Subcutaneous abdominal adipose tissue (tissue), 5 donors: ENCODE data around the gene MYO9A.

Experiments
- H3K27ac ChIP-seq: one replicate; pipeline ENCODE4 v1.7.0; 2013; ENCODE audit warnings: low read depth, mild to moderate bottlenecking, inconsistent platforms, low read length, moderate library complexity
- H3K27me3 ChIP-seq, 5 donors: one replicate each; pipeline ENCODE4 v1.7.0; 2013; ENCODE audit warnings: low read length in 5 of 5, inconsistent platforms in 1 of 5; ENCODE audit not compliant: control insufficient read depth in 5 of 5, insufficient read depth in 4 of 5
- H3K36me3 ChIP-seq, 5 donors: one replicate each; pipeline ENCODE4 v1.7.0; 2013; ENCODE audit warnings: low read length in 5 of 5; ENCODE audit not compliant: control insufficient read depth in 5 of 5, insufficient read depth in 5 of 5
- H3K4me1 ChIP-seq, 5 donors: one replicate each; pipeline ENCODE4 v1.7.0; 2013; ENCODE audit warnings: low read length in 5 of 5, mild to moderate bottlenecking in 3 of 5, moderate library complexity in 1 of 5; ENCODE audit not compliant: control insufficient read depth in 5 of 5, insufficient read depth in 5 of 5
- H3K4me3 ChIP-seq, 5 donors: one replicate each; pipeline ENCODE4 v1.7.0; 2013; ENCODE audit warnings: low read length in 5 of 5, low read depth in 1 of 5
- H3K9ac ChIP-seq, 5 donors: one replicate each; pipeline ENCODE4 v1.7.0; 2013; ENCODE audit warnings: low read length in 5 of 5, mild to moderate bottlenecking in 4 of 5, moderate library complexity in 3 of 5
- H3K9me3 ChIP-seq, 5 donors: one replicate each; pipeline ENCODE4 v1.7.0; 2013; ENCODE audit warnings: low read length in 5 of 5; ENCODE audit not compliant: control insufficient read depth in 5 of 5
- donor health status: healthy.
- donor health status: healthy.
- donor health status: healthy.
- donor health status: healthy.
- donor health status: healthy.

MYO9A gene

GRCh38 chr15:71997691-71998090 is 120.3 kb downstream of the MYO9A start:
- H3K27ac ChIP-seq = no peak overlapping the region
- no peaks in the 10 kb centered on the region for H3K27me3 ChIP-seq
- no peak overlapping the region for H3K4me3 ChIP-seq
- no peaks in the 10 kb centered on the region for H3K9me3 ChIP-seq
- H3K4me1 ChIP-seq = no peaks in the 10 kb centered on the region
- H3K9ac ChIP-seq = no peak overlapping the region
- H3K36me3 ChIP-seq = peaks cover 5 to 19% (median 9%) of the 10 kb centered on the region in 5 donors

DNA sequence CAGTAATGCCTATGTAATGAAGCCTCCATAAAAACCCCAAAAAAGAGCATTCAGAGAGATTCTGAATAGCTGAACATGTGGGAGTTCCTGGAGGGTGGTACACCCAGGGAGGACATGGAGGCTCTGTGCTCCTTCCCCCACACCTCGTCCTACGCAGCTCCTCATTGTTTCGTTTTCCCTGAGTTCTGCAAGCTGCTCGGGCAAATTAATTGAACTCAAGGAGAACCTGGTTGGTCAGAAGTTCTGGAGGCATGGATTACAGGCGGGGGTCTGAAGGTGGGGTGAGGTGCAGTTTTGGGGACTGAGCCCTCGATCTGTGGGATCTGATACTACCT is 142.2 kb downstream of the MYO9A start:
- no peaks in the 10 kb centered on the region for H3K4me1 ChIP-seq
- no peaks in the 10 kb centered on the region for H3K27me3 ChIP-seq
- H3K9me3 ChIP-seq = no peaks in the 10 kb centered on the region
- no peak overlapping the region for H3K4me3 ChIP-seq
- peaks cover 9 to 28% (median 18%) of the 10 kb centered on the region in 5 donors for H3K36me3 ChIP-seq
- H3K9ac ChIP-seq = no peak overlapping the region
- H3K27ac ChIP-seq = no peak overlapping the region

DNA sequence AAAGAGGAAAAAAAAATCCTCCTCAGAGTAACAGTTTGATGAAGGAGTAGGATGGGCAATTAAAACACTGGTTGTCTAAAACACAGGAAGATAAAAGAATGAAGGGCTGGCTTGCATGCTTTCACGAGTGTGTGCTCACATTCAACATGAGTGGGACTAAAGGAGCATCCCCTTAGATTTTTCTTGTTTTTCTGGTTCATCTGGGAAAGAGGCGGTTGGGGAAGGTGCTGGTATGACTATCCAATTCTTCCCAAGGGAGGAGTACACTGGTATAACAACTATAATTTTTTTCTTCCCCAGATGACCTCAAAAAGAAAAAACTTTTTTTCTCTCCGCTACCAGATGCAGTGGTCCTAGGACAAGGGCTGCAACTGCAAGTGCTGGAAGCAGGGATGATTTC is 143.7 kb downstream of the MYO9A start:
- Histone ChIP-seq H3K27ac (no peak overlapping the region), H3K36me3 (peaks cover 9 to 23% (median 16%) of the 10 kb centered on the region in 5 donors), H3K4me3 (no peak overlapping the region), H3K9ac (no peak overlapping the region), H3K4me1 (peaks cover 0 to 5% (median 0%) of the 10 kb centered on the region in 5 donors), H3K27me3 (no peaks in the 10 kb centered on the region), H3K9me3 (no peaks in the 10 kb centered on the region)

DNA sequence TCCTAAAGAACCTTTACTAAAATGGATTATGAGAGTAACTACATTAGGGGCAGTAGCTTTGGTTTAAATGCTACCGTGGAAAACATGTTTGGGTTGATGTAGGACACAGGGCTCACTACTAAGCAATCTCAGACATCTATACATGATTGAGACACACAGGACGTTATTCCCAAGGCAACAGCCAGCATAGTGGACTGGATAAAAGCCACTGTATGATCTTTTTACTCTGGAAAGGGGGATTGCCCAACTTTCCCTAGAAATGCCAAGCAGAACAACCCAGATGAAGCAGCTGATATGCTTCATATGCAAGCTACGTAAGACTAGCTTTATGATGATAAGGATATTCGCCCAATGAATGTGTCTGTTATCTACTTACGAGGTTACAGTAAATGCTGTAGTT is 144.6 kb downstream of the MYO9A start:
- Histone ChIP-seq H3K4me1 (peaks cover 0 to 5% (median 0%) of the 10 kb centered on the region in 5 donors), H3K9me3 (no peaks in the 10 kb centered on the region), H3K9ac (no peak overlapping the region), H3K36me3 (peaks cover 9 to 23% (median 15%) of the 10 kb centered on the region in 5 donors), H3K4me3 (no peak overlapping the region), H3K27me3 (no peaks in the 10 kb centered on the region), H3K27ac (no peak overlapping the region)

GRCh38 chr15:71971905-71972304 is 146.0 kb downstream of the MYO9A start:
- no peak overlapping the region for H3K9ac ChIP-seq
- H3K4me1 ChIP-seq = peaks cover 0 to 5% (median 0%) of the 10 kb centered on the region in 5 donors
- H3K27ac ChIP-seq = no peak overlapping the region
- H3K9me3 ChIP-seq = no peaks in the 10 kb centered on the region
- H3K27me3 ChIP-seq = no peaks in the 10 kb centered on the region
- no peak overlapping the region for H3K4me3 ChIP-seq
- peaks cover 4 to 20% (median 17%) of the 10 kb centered on the region in 5 donors for H3K36me3 ChIP-seq

DNA sequence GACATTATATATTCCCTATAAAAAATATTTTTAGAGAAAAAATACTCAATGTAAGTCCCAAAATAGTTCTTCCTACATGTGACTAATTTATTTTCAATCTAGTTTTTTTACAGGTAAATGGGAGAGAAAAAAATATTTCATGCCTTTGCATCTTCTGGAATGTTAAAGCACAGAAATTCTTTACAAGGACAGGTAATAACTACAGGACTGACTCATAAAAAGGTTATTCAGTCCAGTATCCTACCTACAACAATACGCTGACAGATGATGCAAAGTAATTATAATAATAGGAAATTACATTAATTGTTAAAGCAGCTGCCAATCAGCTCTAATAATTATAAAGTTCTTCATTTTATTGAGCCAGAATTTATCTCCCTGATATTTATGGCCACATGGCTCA is 147.5 kb downstream of the MYO9A start:
- Histone ChIP-seq H3K9me3 (no peaks in the 10 kb centered on the region), H3K4me3 (no peak overlapping the region), H3K9ac (no peak overlapping the region), H3K27me3 (no peaks in the 10 kb centered on the region), H3K36me3 (peaks cover 4 to 15% (median 8%) of the 10 kb centered on the region in 5 donors), H3K4me1 (peaks cover 0 to 5% (median 0%) of the 10 kb centered on the region in 5 donors), H3K27ac (no peak overlapping the region)

DNA sequence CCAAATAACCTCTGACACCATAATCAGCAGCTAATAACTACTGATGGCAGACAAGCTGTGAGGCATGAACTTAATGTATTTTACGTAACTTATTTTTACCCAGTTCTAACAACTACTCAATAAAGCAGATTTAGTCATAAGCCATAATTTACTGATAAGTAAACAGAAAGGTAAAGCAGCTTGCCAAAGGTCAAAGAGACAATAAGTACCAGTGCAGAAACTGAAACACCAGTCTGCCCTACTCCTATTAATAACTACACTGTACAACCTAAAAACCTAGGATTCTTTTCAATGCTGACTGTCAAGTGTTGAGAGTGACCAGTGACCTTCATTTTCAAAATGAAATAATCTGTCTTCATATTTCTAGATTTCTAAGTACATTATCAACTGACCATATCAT is 155.4 kb downstream of the MYO9A start:
- no peak overlapping the region for H3K4me3 ChIP-seq
- peaks cover 0 to 20% (median 4%) of the 10 kb centered on the region in 5 donors for H3K36me3 ChIP-seq
- H3K9me3 ChIP-seq = no peaks in the 10 kb centered on the region
- no peak overlapping the region for H3K9ac ChIP-seq
- no peak overlapping the region for H3K27ac ChIP-seq
- no peaks in the 10 kb centered on the region for H3K27me3 ChIP-seq
- H3K4me1 ChIP-seq = peaks cover 0 to 5% (median 3%) of the 10 kb centered on the region in 5 donors

- peaks cover 0 to 19% (median 4%) of the 10 kb centered on the region in 5 donors for H3K36me3 ChIP-seq
- no peaks in the 10 kb centered on the region for H3K9me3 ChIP-seq
- no peak overlapping the region for H3K27ac ChIP-seq
- no peaks in the 10 kb centered on the region for H3K4me1 ChIP-seq
- H3K9ac ChIP-seq = no peak overlapping the region
- no peak overlapping the region for H3K4me3 ChIP-seq
- H3K27me3 ChIP-seq = no peaks in the 10 kb centered on the region
Measured at GRCh38 chr15:71957026-71957425, 160.9 kb downstream of the MYO9A start.

GRCh38 chr15:71951134-71951533 is 166.8 kb downstream of the MYO9A start:
- H3K9ac ChIP-seq = no peak overlapping the region
- H3K4me1 ChIP-seq = no peaks in the 10 kb centered on the region
- H3K27me3 ChIP-seq = no peaks in the 10 kb centered on the region
- H3K27ac ChIP-seq = no peak overlapping the region
- H3K4me3 ChIP-seq = no peak overlapping the region
- no peaks in the 10 kb centered on the region for H3K9me3 ChIP-seq
- peaks cover 0 to 9% (median 3%) of the 10 kb centered on the region in 5 donors for H3K36me3 ChIP-seq

- Histone ChIP-seq H3K36me3 (no peaks in the 10 kb centered on the region), H3K9ac (no peak overlapping the region), H3K27ac (no peak overlapping the region), H3K27me3 (no peaks in the 10 kb centered on the region), H3K9me3 (no peaks in the 10 kb centered on the region), H3K4me3 (no peak overlapping the region), H3K4me1 (no peaks in the 10 kb centered on the region)
Measured at GRCh38 chr15:71945012-71945411, 172.9 kb downstream of the MYO9A start.

DNA sequence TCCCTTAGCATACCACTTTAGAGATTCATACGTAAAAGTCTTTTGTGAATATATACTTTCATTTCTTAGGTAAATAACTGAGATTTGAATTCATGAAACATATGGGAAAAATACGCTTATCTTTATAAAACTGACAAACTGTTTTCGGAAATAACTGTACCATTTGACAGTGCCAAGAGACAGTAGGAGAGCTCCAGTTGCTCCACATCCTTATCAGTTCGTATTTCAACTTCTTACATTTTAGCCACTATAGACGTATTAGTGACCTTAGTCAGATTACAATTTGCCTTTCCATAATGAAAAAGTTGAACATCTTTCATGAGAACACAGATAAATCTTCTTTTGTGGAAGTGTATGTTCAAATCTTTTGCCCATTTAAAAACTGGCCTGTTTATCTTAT is 174.1 kb downstream of the MYO9A start:
- Histone ChIP-seq H3K9me3 (no peaks in the 10 kb centered on the region), H3K27ac (no peak overlapping the region), H3K9ac (no peak overlapping the region), H3K4me3 (no peak overlapping the region), H3K4me1 (no peaks in the 10 kb centered on the region), H3K36me3 (no peaks in the 10 kb centered on the region), H3K27me3 (no peaks in the 10 kb centered on the region)
